ENCODE measurements around the gene GCH1.
A peak's percentile ranks its signal among the peaks of the same experiment; 100 is the strongest.

Gene GCH1, protein sequence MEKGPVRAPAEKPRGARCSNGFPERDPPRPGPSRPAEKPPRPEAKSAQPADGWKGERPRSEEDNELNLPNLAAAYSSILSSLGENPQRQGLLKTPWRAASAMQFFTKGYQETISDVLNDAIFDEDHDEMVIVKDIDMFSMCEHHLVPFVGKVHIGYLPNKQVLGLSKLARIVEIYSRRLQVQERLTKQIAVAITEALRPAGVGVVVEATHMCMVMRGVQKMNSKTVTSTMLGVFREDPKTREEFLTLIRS

DNA sequence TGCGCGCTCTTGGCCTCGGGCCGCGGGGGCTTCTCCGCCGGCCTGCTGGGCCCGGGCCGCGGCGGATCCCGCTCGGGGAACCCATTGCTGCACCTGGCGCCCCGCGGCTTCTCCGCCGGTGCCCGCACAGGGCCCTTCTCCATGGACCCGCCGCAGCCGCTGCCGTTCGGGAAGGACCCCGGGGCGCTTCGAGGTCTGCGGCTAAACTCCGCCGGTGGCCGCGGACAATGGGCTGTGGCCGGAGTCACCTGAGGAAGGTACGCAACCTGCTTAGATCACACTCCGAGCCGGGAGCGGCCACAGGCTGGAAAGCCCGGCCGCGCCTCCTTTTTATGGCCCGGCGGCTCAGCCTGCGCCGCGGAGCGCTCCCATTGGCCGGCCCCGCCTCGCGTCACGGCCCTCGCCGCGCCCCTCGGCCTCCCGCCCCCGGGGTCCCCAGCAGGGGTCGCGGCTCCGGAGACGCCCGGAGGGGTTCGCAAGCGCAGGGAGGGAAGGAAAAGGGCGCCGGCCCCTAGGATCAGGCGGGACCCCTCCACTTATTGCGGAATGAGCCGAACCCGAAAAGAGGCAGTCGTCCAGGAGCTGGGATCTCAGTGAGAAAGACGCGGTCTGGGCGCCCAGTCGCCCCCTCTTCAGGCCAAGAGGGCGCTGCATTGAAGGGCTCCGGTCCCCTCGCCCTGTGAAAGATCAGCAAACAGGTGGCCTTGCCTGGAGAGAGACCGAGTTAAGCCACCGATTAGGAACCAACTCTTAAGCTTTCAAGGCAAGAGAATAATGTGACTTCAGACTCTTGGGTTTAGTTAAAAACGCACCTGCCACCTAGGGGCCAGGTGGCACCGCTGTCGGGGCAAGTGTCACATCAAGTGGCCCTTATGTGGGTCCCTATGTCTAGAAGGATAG lies at the start of gene GCH1:
Gene GCH1, minus strand, starts transcription at position 306 of the 900 bp plus-strand sequence. Its CDS starts 163 bp downstream, at position 143.
- peak within 1 kb of the TSS; percentile 78 for H2AFZ ChIP-seq (ENCODE audit: low read length, unreplicated experiment)
- H3K27ac ChIP-seq (ENCODE audit: low read depth, low read length) = no peak within 1 kb of the TSS; the same call in 1 of the 2 replicates
- no peaks in the 10 kb centered on the region for H3K27me3 ChIP-seq (ENCODE audit: insufficient read depth, low read length)
- no peaks in the 10 kb centered on the region for H3K79me2 ChIP-seq (ENCODE audit: control insufficient read depth, insufficient read depth, low read length, unreplicated experiment)
- H3K4me3 ChIP-seq (ENCODE audit: low read depth, low read length) = peak within 1 kb of the TSS; percentile 90
- peaks cover 3% of the 10 kb centered on the region for H3K4me1 ChIP-seq (ENCODE audit: control insufficient read depth, insufficient read depth, low read length, unreplicated experiment)
- H3K36me3 ChIP-seq (ENCODE audit: insufficient read depth, low read length) = no peaks in the 10 kb centered on the region

DNA sequence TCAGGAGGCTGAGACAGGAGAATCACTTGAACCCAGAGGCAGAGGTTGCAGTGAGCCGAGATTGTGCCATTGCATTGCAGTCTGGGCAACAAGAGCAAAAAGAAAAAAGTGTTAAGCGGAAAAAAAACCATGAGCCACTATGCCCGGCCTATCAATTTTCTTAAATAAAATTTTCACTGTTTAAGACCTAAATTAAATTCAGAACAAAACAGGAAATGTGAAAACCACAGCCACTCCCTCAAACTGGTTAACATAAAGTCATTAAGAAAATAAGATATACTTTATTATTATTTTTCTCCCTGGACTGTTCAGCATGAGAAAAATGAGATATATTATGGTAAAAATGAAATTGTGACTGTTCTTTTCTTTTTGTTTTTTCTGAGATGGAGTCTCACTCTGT lies 44.6 kb upstream of the GCH1 start:
- H3K27ac ChIP-seq (ENCODE audit: low read depth, low read length) = no peak overlapping the region
- no peaks in the 10 kb centered on the region for H3K79me2 ChIP-seq (ENCODE audit: control insufficient read depth, insufficient read depth, low read length, unreplicated experiment)
- H2AFZ ChIP-seq (ENCODE audit: low read length, unreplicated experiment) = no peak overlapping the region
- H3K27me3 ChIP-seq (ENCODE audit: insufficient read depth, low read length) = no peaks in the 10 kb centered on the region
- no peak overlapping the region for H3K4me3 ChIP-seq (ENCODE audit: low read depth, low read length)
- no peaks in the 10 kb centered on the region for H3K4me1 ChIP-seq (ENCODE audit: control insufficient read depth, insufficient read depth, low read length, unreplicated experiment)
- H3K36me3 ChIP-seq (ENCODE audit: insufficient read depth, low read length) = peaks cover 7% of the 10 kb centered on the region; the same call in 1 of the 2 replicates

DNA sequence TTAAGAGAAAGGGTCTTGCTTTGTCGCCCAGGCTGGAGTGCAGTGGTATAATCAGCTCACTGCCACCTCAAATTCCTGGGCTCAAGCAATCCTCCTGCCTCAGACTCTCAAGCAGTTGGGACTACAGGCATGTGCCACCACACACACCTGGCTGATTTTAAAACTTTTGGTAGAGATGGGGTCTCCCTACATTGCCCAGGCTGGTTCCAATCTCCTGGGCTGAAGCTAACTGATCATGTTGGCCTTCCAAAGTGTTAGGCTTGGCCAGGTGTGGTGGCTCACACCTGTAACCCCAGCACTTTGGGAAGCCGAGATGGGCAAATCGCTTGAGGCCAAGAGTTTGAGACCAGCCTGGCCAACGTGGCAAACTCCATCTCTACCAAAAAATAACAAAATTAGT lies 43.9 kb upstream of the GCH1 start:
- no peaks in the 10 kb centered on the region for H3K79me2 ChIP-seq (ENCODE audit: control insufficient read depth, insufficient read depth, low read length, unreplicated experiment)
- peaks cover 7% of the 10 kb centered on the region; the same call in 1 of the 2 replicates for H3K36me3 ChIP-seq (ENCODE audit: insufficient read depth, low read length)
- no peaks in the 10 kb centered on the region for H3K27me3 ChIP-seq (ENCODE audit: insufficient read depth, low read length)
- no peaks in the 10 kb centered on the region for H3K4me1 ChIP-seq (ENCODE audit: control insufficient read depth, insufficient read depth, low read length, unreplicated experiment)
- H2AFZ ChIP-seq (ENCODE audit: low read length, unreplicated experiment) = no peak overlapping the region
- no peak overlapping the region for H3K4me3 ChIP-seq (ENCODE audit: low read depth, low read length)
- no peak overlapping the region for H3K27ac ChIP-seq (ENCODE audit: low read depth, low read length)

DNA sequence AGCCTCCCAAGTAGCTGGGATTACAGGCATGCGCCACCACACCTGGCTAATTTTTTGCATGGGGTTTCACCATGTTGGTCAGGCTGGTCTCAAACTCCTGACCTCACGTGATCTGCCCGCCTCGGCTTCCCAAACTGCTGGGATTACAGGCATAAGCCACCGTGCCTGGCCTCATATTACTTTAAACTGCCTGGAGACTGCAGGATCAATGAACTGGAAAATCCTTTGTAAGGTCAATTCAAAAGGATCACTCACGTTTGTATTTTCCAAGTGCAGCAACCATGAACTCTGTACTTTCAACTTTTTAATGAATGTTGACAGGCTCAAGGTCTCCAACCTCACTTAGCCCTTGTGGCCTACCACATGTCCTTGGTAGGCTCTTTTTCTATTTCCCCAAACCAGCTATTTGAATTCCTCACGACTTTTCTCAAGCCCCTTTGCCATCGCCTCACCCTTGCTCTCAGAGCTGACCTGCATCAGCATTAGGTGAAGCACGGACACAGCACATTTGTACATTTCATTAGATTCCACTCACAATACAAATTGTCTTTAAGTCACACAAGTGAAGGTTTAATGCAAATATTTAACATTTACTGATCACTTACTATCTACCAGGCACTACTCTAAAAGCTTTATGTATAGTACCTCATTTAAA lies 42.2 kb upstream of the GCH1 start:
- peaks cover 7% of the 10 kb centered on the region; the same call in 1 of the 2 replicates for H3K36me3 ChIP-seq (ENCODE audit: insufficient read depth, low read length)
- no peak overlapping the region for H3K27ac ChIP-seq (ENCODE audit: low read depth, low read length)
- no peaks in the 10 kb centered on the region for H3K4me1 ChIP-seq (ENCODE audit: control insufficient read depth, insufficient read depth, low read length, unreplicated experiment)
- no peaks in the 10 kb centered on the region for H3K27me3 ChIP-seq (ENCODE audit: insufficient read depth, low read length)
- no peak overlapping the region for H3K4me3 ChIP-seq (ENCODE audit: low read depth, low read length)
- H2AFZ ChIP-seq (ENCODE audit: low read length, unreplicated experiment) = no peak overlapping the region
- no peaks in the 10 kb centered on the region for H3K79me2 ChIP-seq (ENCODE audit: control insufficient read depth, insufficient read depth, low read length, unreplicated experiment)

DNA sequence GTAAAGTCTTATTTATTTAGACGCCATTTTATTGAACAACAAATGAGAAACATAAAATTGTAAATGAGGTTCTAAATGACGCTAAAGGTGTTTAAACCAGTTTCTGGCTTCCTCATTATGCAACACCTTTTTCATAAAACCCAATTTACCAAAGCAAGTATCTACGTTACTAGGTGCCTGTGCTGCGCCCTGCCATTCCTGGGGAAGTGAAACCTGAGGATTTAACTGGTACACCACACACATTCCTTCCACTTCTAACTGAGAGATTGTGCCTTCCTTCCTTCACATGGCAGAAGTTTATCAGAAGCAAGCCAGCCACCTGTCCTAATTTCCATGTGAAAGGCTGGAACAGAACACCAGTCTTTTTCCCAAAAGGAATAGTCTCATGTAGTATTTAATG lies 40.3 kb upstream of the GCH1 start:
- no peaks in the 10 kb centered on the region for H3K27me3 ChIP-seq (ENCODE audit: insufficient read depth, low read length)
- no peak overlapping the region for H3K4me3 ChIP-seq (ENCODE audit: low read depth, low read length)
- H3K79me2 ChIP-seq (ENCODE audit: control insufficient read depth, insufficient read depth, low read length, unreplicated experiment) = no peaks in the 10 kb centered on the region
- peaks cover 7% of the 10 kb centered on the region; the same call in 1 of the 2 replicates for H3K36me3 ChIP-seq (ENCODE audit: insufficient read depth, low read length)
- no peak overlapping the region for H3K27ac ChIP-seq (ENCODE audit: low read depth, low read length)
- no peak overlapping the region for H2AFZ ChIP-seq (ENCODE audit: low read length, unreplicated experiment)
- no peaks in the 10 kb centered on the region for H3K4me1 ChIP-seq (ENCODE audit: control insufficient read depth, insufficient read depth, low read length, unreplicated experiment)

DNA sequence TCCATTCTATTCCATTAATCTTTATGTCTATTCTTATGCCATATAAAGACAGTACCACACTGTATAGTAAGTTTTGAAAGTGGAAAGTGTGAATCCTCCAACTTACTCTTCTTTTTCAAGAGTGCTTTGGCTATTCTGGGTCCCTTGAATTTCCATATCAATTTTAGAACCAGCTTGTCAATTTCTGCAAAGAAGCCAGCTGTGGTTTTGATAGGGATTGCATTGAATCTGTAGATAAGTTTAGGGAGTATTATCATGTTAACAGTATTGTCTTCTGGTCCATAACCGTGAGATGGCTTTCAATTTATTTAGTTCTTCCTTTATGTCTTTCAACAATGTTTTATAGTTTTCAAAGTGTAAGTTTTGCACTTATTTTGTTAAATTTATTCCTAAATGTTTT lies 34.2 kb upstream of the GCH1 start:
- Histone ChIP-seq H3K36me3 (ENCODE audit: insufficient read depth, low read length) (no peaks in the 10 kb centered on the region), H3K27me3 (ENCODE audit: insufficient read depth, low read length) (no peaks in the 10 kb centered on the region), H3K4me3 (ENCODE audit: low read depth, low read length) (no peak overlapping the region)

DNA sequence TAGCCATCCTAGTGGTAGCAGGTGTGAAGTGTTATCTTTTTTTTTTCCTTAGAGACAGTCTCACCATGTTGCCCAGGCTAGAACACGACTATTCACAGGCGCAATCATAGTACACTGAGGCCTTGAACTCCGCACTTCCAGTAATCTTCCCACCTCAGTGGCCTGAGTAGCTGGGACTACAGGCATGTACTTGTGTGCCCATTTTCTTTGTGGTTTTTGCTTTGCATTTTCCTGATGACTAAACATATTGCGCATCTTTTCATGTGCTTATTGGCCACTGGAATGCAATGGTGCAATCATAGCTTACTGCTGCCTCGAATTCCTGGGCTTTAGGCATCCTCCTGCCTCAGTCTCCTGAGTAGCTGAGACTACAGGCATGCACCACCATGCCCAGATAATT lies 33.3 kb upstream of the GCH1 start:
- H3K27me3 ChIP-seq (ENCODE audit: insufficient read depth, low read length) = no peaks in the 10 kb centered on the region
- no peaks in the 10 kb centered on the region for H3K4me1 ChIP-seq (ENCODE audit: control insufficient read depth, insufficient read depth, low read length, unreplicated experiment)
- H3K27ac ChIP-seq (ENCODE audit: low read depth, low read length) = no peak overlapping the region
- no peak overlapping the region for H3K4me3 ChIP-seq (ENCODE audit: low read depth, low read length)
- H3K36me3 ChIP-seq (ENCODE audit: insufficient read depth, low read length) = no peaks in the 10 kb centered on the region
- no peak overlapping the region for H2AFZ ChIP-seq (ENCODE audit: low read length, unreplicated experiment)
- H3K79me2 ChIP-seq (ENCODE audit: control insufficient read depth, insufficient read depth, low read length, unreplicated experiment) = no peaks in the 10 kb centered on the region

More for the DNA sequence above, 34.2 kb upstream of the GCH1 start:
- H3K79me2 ChIP-seq (ENCODE audit: control insufficient read depth, insufficient read depth, low read length, unreplicated experiment) = no peaks in the 10 kb centered on the region
- no peaks in the 10 kb centered on the region for H3K4me1 ChIP-seq (ENCODE audit: control insufficient read depth, insufficient read depth, low read length, unreplicated experiment)
- H3K27ac ChIP-seq (ENCODE audit: low read depth, low read length) = no peak overlapping the region
- H2AFZ ChIP-seq (ENCODE audit: low read length, unreplicated experiment) = no peak overlapping the region

DNA sequence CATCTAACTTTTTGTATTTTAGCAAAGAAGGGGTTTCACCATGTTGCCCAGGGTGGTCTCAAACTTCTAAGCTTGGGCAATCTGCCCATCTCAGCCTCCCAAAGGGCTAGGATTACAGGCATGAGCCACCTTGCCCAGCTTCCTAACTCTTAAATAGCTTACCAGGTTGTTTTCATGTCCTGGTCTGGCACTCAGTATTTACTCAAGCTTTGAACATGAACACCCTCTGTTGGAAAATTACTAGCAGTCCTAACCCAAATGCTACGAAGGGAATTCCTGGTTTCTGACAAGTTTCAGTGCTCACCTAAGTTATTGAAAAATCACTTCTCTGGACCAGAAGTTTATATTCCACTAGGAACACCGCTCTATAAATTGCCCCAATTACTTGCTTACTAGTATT lies 32.5 kb upstream of the GCH1 start:
- no peak overlapping the region for H3K27ac ChIP-seq (ENCODE audit: low read depth, low read length)
- no peaks in the 10 kb centered on the region for H3K4me1 ChIP-seq (ENCODE audit: control insufficient read depth, insufficient read depth, low read length, unreplicated experiment)
- no peak overlapping the region for H2AFZ ChIP-seq (ENCODE audit: low read length, unreplicated experiment)
- H3K4me3 ChIP-seq (ENCODE audit: low read depth, low read length) = no peak overlapping the region
- no peaks in the 10 kb centered on the region for H3K79me2 ChIP-seq (ENCODE audit: control insufficient read depth, insufficient read depth, low read length, unreplicated experiment)
- H3K27me3 ChIP-seq (ENCODE audit: insufficient read depth, low read length) = no peaks in the 10 kb centered on the region
- H3K36me3 ChIP-seq (ENCODE audit: insufficient read depth, low read length) = no peaks in the 10 kb centered on the region

DNA sequence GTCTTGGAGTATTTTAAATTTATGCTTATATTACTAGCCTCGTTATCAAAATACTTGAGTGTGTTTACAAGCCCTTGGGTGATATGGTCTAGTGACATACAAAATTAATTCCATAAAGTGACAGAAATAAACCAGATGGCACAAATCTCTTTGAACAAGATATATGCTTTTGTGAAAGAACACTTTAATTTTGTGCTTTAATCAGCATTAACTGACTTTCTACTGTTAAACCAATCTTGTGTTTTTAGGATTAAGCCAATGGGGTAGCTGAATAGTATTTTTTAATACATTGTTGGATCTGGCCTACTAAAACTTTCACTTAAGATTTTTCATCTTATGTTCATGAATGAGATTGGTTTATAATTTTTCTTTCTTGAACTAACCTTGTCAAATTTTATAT lies 30.4 kb upstream of the GCH1 start:
- H3K27me3 ChIP-seq (ENCODE audit: insufficient read depth, low read length) = no peaks in the 10 kb centered on the region
- H3K4me3 ChIP-seq (ENCODE audit: low read depth, low read length) = no peak overlapping the region
- no peaks in the 10 kb centered on the region for H3K4me1 ChIP-seq (ENCODE audit: control insufficient read depth, insufficient read depth, low read length, unreplicated experiment)
- no peak overlapping the region for H3K27ac ChIP-seq (ENCODE audit: low read depth, low read length)
- H2AFZ ChIP-seq (ENCODE audit: low read length, unreplicated experiment) = no peak overlapping the region
- H3K36me3 ChIP-seq (ENCODE audit: insufficient read depth, low read length) = no peaks in the 10 kb centered on the region
- no peaks in the 10 kb centered on the region for H3K79me2 ChIP-seq (ENCODE audit: control insufficient read depth, insufficient read depth, low read length, unreplicated experiment)

DNA sequence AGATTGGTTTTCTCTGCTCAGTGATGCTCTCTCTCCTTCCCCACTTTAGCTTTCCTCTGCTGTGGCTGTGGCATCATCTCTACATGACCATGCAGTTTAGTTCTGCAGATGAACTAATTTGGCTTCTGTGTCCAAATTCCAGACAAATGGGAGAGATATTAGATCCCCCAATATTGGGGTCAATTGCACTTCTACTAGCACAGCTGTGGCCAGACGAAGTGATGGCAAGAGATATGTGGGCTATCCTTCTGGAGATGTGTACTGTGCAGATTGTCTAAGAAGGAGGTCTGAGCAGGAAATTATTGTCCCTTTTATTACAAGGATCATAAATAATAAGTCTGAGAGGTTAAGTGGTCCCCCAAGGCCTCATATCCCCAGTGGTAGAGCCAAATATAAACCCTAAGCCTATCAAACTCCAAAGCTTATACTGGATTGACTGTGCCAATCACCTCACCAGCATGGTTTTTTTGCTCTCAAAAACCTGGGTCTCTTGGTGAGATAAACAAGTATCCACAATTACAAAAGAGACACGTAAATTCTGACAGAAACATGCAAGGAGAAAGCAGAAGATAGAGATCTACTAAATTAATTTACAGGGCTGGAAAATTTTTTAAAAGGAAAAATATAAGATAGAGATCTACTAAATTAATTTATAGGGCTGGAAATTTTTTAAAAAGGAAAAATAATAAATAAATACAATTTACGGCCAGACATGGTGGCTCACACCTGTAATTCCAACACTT lies 29.1 kb upstream of the GCH1 start:
- no peaks in the 10 kb centered on the region for H3K79me2 ChIP-seq (ENCODE audit: control insufficient read depth, insufficient read depth, low read length, unreplicated experiment)
- no peak overlapping the region for H3K27ac ChIP-seq (ENCODE audit: low read depth, low read length)
- no peak overlapping the region for H3K4me3 ChIP-seq (ENCODE audit: low read depth, low read length)
- H3K27me3 ChIP-seq (ENCODE audit: insufficient read depth, low read length) = no peaks in the 10 kb centered on the region
- H3K4me1 ChIP-seq (ENCODE audit: control insufficient read depth, insufficient read depth, low read length, unreplicated experiment) = no peaks in the 10 kb centered on the region
- H2AFZ ChIP-seq (ENCODE audit: low read length, unreplicated experiment) = no peak overlapping the region
- no peaks in the 10 kb centered on the region for H3K36me3 ChIP-seq (ENCODE audit: insufficient read depth, low read length)
